GM12891 (cell line): Measurements from ENCODE around the gene GRIN2A.

ENCODE experiments used
- DNase-seq: peaks from one replicate; pipeline ENCODE4 v3.0.0; 2011; ENCODE audit warnings: low spot score; ENCODE audit not compliant: insufficient read length
- FAIRE-seq: peaks from 2 replicates; lab custom pipeline; 2011; peaks lifted over from hg19 to GRCh38; lab: Jason Lieb, UNC
- PAX5 ChIP-seq: IDR thresholded peaks from 2 replicates; pipeline ENCODE4 v1.6.1; 2011; ENCODE audit warnings: low read length, moderate library complexity, mild to moderate bottlenecking; ENCODE audit not compliant: insufficient read depth, severe bottlenecking
- POLR2A ChIP-seq: IDR thresholded peaks from 2 replicates; pipeline ENCODE4 v1.6.1; 2011; ENCODE audit warnings: low read depth, low read length, control low read depth
- POLR2AphosphoS5 ChIP-seq: IDR thresholded peaks from 2 replicates; pipeline ENCODE4 v1.6.1; 2011; ENCODE audit warnings: low read depth, low read length, control low read depth
- POU2F2 ChIP-seq: IDR thresholded peaks from 2 replicates; pipeline ENCODE4 v1.6.1; 2011; ENCODE audit warnings: low read depth, mild to moderate bottlenecking, control low read depth, low read length, moderate library complexity
- SPI1 ChIP-seq: IDR thresholded peaks from 2 replicates; pipeline ENCODE4 v1.6.1; 2011; ENCODE audit warnings: low read depth, low read length, control low read depth
- TAF1 ChIP-seq: IDR thresholded peaks from 2 replicates; pipeline ENCODE4 v1.6.1; 2011; ENCODE audit warnings: low read depth, low read length, control low read depth

GRIN2A gene

DNA sequence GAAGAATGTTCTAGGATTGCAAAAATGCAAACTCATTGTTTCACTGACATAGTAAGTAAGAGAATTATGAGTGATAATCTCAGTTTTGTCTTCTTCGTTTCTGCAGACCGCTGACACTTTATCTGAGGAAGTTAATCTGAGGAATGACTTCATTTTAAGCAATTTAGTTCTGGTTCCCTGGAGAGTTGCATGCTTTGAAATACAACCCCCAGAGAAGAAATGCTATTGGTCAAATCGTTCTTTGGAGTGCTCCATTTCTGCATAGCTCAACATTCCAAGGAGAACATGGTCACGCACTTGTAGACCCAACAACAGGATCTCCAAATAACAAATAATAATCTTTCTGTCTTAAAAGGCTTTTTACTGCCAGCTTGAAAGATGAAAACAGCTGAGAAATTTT is 427.1 kb downstream of the GRIN2A start:
- no peak for FAIRE-seq
- TF ChIP-seq TAF1 (no peak), POLR2AphosphoS5 (no peak), POLR2A (no peak), POU2F2 (no peak), SPI1 (no peak), PAX5 (no peak)
- no peak for DNase-seq

DNA sequence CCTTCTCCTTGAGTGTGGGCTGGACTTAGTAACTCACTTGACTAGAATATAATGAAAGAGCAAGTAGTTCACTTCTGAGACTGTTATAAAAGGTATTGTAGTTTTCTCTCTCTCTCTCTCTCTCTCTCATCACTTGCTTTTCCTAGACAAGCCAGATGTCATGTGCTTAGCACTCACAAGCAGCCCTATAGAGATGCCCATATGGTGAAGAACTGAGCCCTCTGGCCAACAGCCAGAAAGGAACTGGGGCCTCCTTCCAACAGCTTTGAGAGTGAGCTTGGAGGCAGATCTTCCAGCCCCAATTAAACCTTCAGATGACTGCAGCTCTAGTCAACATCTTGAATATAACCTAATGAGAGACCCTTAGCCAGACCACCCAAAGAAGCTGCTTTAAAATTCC is 440.5 kb downstream of the GRIN2A start:
- TF ChIP-seq POU2F2 = no peak
- TF ChIP-seq TAF1 = no peak
- TF ChIP-seq PAX5 = no peak
- no peak for TF ChIP-seq SPI1
- TF ChIP-seq POLR2A = no peak
- no peak for TF ChIP-seq POLR2AphosphoS5
- no peak for FAIRE-seq

DNA sequence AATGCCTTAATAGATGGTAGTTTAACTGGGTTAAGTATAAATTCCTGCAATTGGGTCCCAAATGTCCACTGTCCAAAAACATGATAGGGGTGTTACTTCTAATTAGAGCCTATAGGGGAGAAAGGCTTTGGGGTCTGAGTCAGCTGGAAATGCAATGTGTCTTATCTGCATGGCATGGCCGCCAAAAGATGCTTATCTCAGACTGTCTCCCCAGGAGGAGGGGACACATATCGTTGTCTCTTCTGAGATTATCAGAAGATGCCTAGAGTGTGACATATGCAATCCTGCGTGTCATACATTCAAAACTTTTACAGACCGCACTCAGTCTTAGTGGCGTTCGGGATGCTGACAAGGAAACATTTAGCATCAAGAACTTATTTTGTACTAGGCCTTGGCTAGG is 442.9 kb downstream of the GRIN2A start:
- FAIRE-seq = no peak
- TF ChIP-seq POLR2AphosphoS5 (no peak), PAX5 (no peak), POU2F2 (no peak), POLR2A (no peak), SPI1 (no peak), TAF1 (no peak)
- no peak for DNase-seq

More for the DNA sequence above, 440.5 kb downstream of the GRIN2A start:
- DNase-seq = no peak

DNA sequence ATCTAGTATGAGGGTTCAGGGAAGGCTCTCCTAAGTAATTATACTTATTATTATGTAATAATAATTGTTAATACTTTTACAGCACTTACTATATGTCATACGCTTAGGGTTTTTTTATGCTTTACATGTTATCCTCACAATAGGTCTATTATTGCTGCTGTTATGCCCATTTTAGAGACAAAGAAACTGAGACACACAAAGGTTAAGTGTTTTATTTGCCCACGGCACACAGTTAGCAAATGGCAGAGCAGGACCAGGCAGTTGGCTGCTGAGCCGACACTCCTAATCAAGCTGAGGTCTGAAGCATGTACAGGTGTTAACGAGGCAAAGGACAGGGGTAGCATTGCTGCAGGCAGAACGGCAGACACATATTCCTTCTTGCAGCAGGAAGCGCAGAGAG is 443.5 kb downstream of the GRIN2A start:
- TF ChIP-seq TAF1 (no peak), POLR2AphosphoS5 (no peak), SPI1 (no peak), POLR2A (no peak), PAX5 (no peak), POU2F2 (no peak)
- FAIRE-seq = no peak
- no peak for DNase-seq

DNA sequence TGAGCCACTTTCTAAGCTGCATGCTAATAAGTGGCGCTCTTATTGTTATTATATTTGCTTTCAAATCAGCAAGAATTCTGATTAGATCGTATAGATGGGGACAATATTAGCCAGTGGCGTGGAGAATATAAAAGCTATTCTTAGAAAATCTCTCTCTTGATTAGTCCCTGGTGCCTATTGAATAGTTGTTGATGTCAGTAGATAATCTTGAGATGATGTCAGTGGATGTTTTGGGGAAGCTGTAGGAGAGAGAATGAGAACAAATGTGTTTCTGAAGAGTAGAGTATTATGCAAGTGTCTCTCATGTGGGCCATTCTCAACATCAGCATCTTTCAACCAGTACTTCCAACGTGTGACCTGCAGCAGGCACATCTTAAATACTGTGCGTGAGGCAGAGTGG is 445.7 kb downstream of the GRIN2A start:
- no peak for DNase-seq
- TF ChIP-seq POLR2A (no peak), POLR2AphosphoS5 (no peak), PAX5 (no peak), SPI1 (no peak), POU2F2 (no peak), TAF1 (no peak)
- no peak for FAIRE-seq

GRCh38 chr16:9723136-9723535 is 459.1 kb downstream of the GRIN2A start:
- no peak for FAIRE-seq
- DNase-seq = no peak
- TF ChIP-seq POU2F2 = no peak
- TF ChIP-seq PAX5 = no peak
- TF ChIP-seq TAF1 = no peak
- no peak for TF ChIP-seq SPI1
- TF ChIP-seq POLR2AphosphoS5 = no peak
- no peak for TF ChIP-seq POLR2A

- TF ChIP-seq POLR2AphosphoS5 (no peak), PAX5 (no peak), SPI1 (no peak), TAF1 (no peak), POLR2A (no peak), POU2F2 (no peak)
- DNase-seq (no peak), FAIRE-seq (no peak)
Observed at GRCh38 chr16:9713907-9714306, 468.3 kb downstream of the GRIN2A start.

DNA sequence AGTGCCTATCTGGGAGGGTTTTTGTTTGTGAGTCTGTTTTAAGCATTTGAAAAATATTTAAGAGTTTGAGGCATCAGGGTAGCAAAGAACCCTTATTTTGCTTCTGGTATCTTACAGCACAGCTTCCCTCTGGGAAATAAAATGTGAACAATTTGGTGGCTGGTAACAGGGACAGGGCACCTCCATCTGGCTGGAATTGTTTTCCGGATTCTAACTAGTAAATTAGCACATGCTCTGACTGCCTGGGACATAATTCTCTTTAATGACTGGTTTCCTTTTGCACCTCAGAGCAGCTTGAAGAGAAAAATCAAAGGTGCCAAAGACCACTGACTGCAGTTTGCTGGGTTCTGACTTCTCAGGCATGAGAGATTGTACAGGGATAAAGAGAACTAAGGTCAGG is 469.1 kb downstream of the GRIN2A start:
- TF ChIP-seq SPI1 (no peak), POLR2AphosphoS5 (no peak)
- no peak for FAIRE-seq
- no peak for DNase-seq

DNA sequence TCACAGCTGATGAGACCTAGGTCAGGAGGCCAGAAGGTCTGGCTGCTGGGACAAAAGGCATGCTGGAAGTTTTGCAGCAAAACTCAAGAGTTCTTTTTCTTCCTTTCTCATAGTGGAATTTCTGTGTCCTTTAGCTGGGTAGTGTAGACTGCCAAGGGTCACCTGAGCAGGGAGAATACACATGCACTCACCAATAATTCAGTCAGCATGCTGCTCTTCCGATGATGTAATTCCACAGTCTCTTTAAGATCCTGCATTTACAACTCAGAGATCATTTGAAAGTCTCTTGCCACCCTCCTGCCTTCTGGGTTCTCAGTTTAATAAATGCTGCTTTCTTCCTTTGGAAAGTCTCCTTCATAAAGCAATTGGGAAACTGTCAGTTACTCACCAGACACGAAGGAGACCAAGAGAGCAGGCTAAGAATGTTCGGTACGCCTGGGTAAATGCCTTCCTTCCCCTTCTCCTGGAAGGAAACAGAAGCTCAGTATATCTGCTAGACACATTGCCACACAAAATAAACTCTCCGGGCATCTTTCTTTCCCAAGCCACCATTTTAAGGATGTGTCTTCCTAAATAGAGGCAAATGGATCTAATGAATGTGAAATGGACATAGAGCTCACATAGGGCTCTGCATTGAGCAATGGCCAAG is 473.1 kb downstream of the GRIN2A start:
- FAIRE-seq = no peak
- TF ChIP-seq PAX5 (no peak), POU2F2 (no peak), TAF1 (no peak), POLR2A (no peak), SPI1 (no peak), POLR2AphosphoS5 (no peak)
- no peak for DNase-seq
